Activated T-cell treated with anti-CD3 and anti-CD28 coated beads, Interleukin-2, amount 50 U/mL, for 72 hours (primary cell): ENCODE data around the gene DNAH9. TPM values are rescaled to one million over a fixed set of nuclear protein-coding genes. Genes with fewer than 3 reads are reported as not detected.

Source experiments
- ATAC-seq, 2 donors: fragments of 150-1000 bp; cut with Tn5 transposase; replicated peaks in 1 of 2; 2 replicates each; pipeline ENCODE4 v1.10.0; 2021; ENCODE audit warnings: moderate library complexity in 2 of 2, mild to moderate bottlenecking in 1 of 2
- DNase-seq, 2 donors: peaks; one replicate each; pipeline ENCODE4 v3.0.0; 2021 to 2022; ENCODE audit warnings: mixed read lengths in 1 of 2
- H3K27ac Mint-ChIP-seq: one replicate; pipeline ENCODE4 v1.8.0; 2022; ENCODE audit warnings: mild to moderate bottlenecking, moderate library complexity, mixed read lengths
- H3K27me3 Mint-ChIP-seq: one replicate; pipeline ENCODE4 v1.8.0; 2022; ENCODE audit warnings: low read depth, mixed read lengths
- H3K36me3 Mint-ChIP-seq, 2 donors: one replicate each; pipeline ENCODE4 v1.8.0; 2022; ENCODE audit warnings: mixed read lengths in 2 of 2, mild to moderate bottlenecking in 1 of 2; ENCODE audit not compliant: insufficient read depth in 2 of 2
- H3K4me1 Mint-ChIP-seq: one replicate; pipeline ENCODE4 v1.8.0; 2022; ENCODE audit warnings: low read depth, mixed read lengths
- H3K4me3 Mint-ChIP-seq, 2 donors: one replicate each; pipeline ENCODE4 v1.8.0; 2022; ENCODE audit warnings: mild to moderate bottlenecking in 2 of 2, mixed read lengths in 2 of 2, moderate library complexity in 2 of 2
- H3K9me3 Mint-ChIP-seq, 2 donors: one replicate each; pipeline ENCODE4 v1.8.0; 2022; ENCODE audit warnings: mixed read lengths in 2 of 2
- total RNA-seq, 2 donors: library from RNA; stranded (reverse); gene quantifications; one replicate each; pipeline ENCODE4 v1.2.3, GENCODE V29; 2022

Gene DNAH9
- total RNA-seq, 2 donors from 2014 or later: not detected

DNA sequence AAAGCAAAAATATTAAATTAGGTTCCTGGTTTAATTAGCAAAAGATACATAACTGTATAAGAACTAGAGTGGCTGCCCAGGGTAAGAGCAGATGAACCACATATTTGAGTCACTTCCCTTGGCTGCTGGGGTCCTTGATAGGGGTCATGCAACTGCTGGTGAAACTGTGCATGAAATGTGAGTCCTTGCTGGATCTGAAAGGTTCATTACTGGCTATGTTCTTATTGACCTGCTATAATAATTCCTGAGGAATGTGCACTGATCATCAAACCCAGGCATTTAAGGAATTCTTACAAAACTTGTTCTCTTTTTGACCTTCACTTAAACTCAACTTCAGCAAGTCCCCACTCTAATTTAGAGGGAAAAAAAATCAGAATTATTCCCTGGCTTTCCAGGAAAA is 215.6 kb downstream of the DNAH9 start:
- no peaks in the 10 kb centered on the region for H3K27me3 Mint-ChIP-seq
- no peaks in the 10 kb centered on the region for H3K4me1 Mint-ChIP-seq
- H3K4me3 Mint-ChIP-seq: no peak overlapping the region
- peaks cover 0 to 6% of the 10 kb centered on the region in 2 donors for H3K9me3 Mint-ChIP-seq
- H3K27ac Mint-ChIP-seq: no peak overlapping the region
- DNase-seq: no peak
- no peaks in the 10 kb centered on the region for H3K36me3 Mint-ChIP-seq
- ATAC-seq: no peak

GRCh38 chr17:11814655-11815262 is 216.5 kb downstream of the DNAH9 start:
- ATAC-seq: no peak
- Mint-ChIP-seq H3K36me3 (no peaks in the 10 kb centered on the region), H3K4me3 (no peak overlapping the region)

DNA sequence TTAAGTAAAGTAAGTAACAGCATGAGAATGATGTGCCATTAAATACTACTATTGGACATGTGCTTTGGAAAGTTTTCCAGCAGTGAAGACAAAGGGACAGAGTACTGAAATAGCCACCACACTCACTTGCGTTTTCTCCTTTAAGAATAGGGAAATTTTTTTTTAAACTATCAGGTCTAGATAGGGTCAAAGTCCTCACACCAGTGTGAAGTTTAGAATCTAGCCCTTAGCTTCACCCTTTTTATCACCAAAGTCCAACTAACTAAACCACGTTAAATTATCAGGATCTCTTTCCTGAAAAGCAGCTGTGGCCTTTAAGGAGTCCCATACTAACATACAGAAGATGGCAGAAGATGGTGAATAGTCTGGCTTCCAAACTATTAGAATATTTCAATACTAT is 218.1 kb downstream of the DNAH9 start:
- Mint-ChIP-seq H3K4me1 (no peaks in the 10 kb centered on the region), H3K27ac (no peak overlapping the region), H3K36me3 (no peaks in the 10 kb centered on the region), H3K4me3 (no peak overlapping the region), H3K9me3 (peaks cover 0 to 4% of the 10 kb centered on the region in 2 donors), H3K27me3 (no peaks in the 10 kb centered on the region)
- ATAC-seq (no peak), DNase-seq (no peak)

More at GRCh38 chr17:11814655-11815262, 216.5 kb downstream of the DNAH9 start:
- no peak overlapping the region for H3K27ac Mint-ChIP-seq
- no peaks in the 10 kb centered on the region for H3K27me3 Mint-ChIP-seq
- H3K4me1 Mint-ChIP-seq: no peaks in the 10 kb centered on the region
- no peak for DNase-seq
- H3K9me3 Mint-ChIP-seq: peaks cover 0 to 7% of the 10 kb centered on the region in 2 donors

- H3K4me1 Mint-ChIP-seq: no peaks in the 10 kb centered on the region
- H3K27ac Mint-ChIP-seq: no peak overlapping the region
- ATAC-seq: no peak
- no peak overlapping the region for H3K4me3 Mint-ChIP-seq
- no peaks in the 10 kb centered on the region for H3K27me3 Mint-ChIP-seq
- H3K9me3 Mint-ChIP-seq: peaks cover 3 to 13% of the 10 kb centered on the region in 2 donors
- DNase-seq: no peak
- peaks cover 0 to 1% of the 10 kb centered on the region in 2 donors for H3K36me3 Mint-ChIP-seq
These were observed 225.6 kb downstream of the DNAH9 start for GRCh38 chr17:11823862-11824261.

GRCh38 chr17:11825572-11826209 is 227.4 kb downstream of the DNAH9 start:
- Mint-ChIP-seq H3K36me3 (peaks cover 0 to 1% of the 10 kb centered on the region in 2 donors), H3K27ac (no peak overlapping the region), H3K4me1 (no peaks in the 10 kb centered on the region), H3K4me3 (no peak overlapping the region), H3K9me3 (peaks cover 3 to 16% of the 10 kb centered on the region in 2 donors), H3K27me3 (no peaks in the 10 kb centered on the region)
- DNase-seq (no peak), ATAC-seq (no peak)

- Mint-ChIP-seq H3K9me3 (peaks cover 3 to 12% of the 10 kb centered on the region in 2 donors), H3K27ac (no peak overlapping the region), H3K4me3 (no peak overlapping the region), H3K4me1 (no peaks in the 10 kb centered on the region), H3K36me3 (peaks cover 0 to 1% of the 10 kb centered on the region in 2 donors), H3K27me3 (no peaks in the 10 kb centered on the region)
- ATAC-seq (no peak), DNase-seq (no peak)
These were observed 234.3 kb downstream of the DNAH9 start for GRCh38 chr17:11832401-11833137.

GRCh38 chr17:11836508-11836907 is 238.2 kb downstream of the DNAH9 start:
- DNase-seq (no peak), ATAC-seq (no peak)
- H3K9me3 Mint-ChIP-seq: peaks cover 0 to 5% of the 10 kb centered on the region in 2 donors
- no peaks in the 10 kb centered on the region for H3K4me1 Mint-ChIP-seq
- H3K4me3 Mint-ChIP-seq: no peak overlapping the region
- H3K27ac Mint-ChIP-seq: no peak overlapping the region
- no peaks in the 10 kb centered on the region for H3K36me3 Mint-ChIP-seq
- H3K27me3 Mint-ChIP-seq: no peaks in the 10 kb centered on the region

- ATAC-seq (no peak), DNase-seq (no peak)
- Mint-ChIP-seq H3K36me3 (no peaks in the 10 kb centered on the region), H3K4me3 (no peak overlapping the region), H3K27me3 (no peaks in the 10 kb centered on the region), H3K4me1 (no peaks in the 10 kb centered on the region), H3K9me3 (peaks cover 0 to 5% of the 10 kb centered on the region in 2 donors), H3K27ac (no peak overlapping the region)
These were observed 241.8 kb downstream of the DNAH9 start for GRCh38 chr17:11840052-11840451.

- no peaks in the 10 kb centered on the region for H3K27me3 Mint-ChIP-seq
- ATAC-seq: no peak
- H3K9me3 Mint-ChIP-seq: peaks cover 0 to 5% of the 10 kb centered on the region in 2 donors
- no peaks in the 10 kb centered on the region for H3K4me1 Mint-ChIP-seq
- H3K4me3 Mint-ChIP-seq: no peak overlapping the region
- no peaks in the 10 kb centered on the region for H3K36me3 Mint-ChIP-seq
- DNase-seq: no peak
- no peak overlapping the region for H3K27ac Mint-ChIP-seq
These were observed 242.6 kb downstream of the DNAH9 start for GRCh38 chr17:11840831-11841230.

- Mint-ChIP-seq H3K27me3 (peaks cover 14% of the 10 kb centered on the region), H3K36me3 (peaks cover 5% of the 10 kb centered on the region in 2 donors), H3K9me3 (peaks cover 8 to 18% of the 10 kb centered on the region in 2 donors), H3K27ac (no peak overlapping the region), H3K4me3 (no peak overlapping the region), H3K4me1 (no peaks in the 10 kb centered on the region)
- DNase-seq (no peak), ATAC-seq (no peak)
These were observed 250.1 kb downstream of the DNAH9 start for GRCh38 chr17:11848330-11848729.

GRCh38 chr17:11852231-11852630 is 254.0 kb downstream of the DNAH9 start:
- DNase-seq: no peak
- Mint-ChIP-seq H3K4me1 (no peaks in the 10 kb centered on the region), H3K36me3 (peaks cover 3 to 5% of the 10 kb centered on the region in 2 donors), H3K4me3 (no peak overlapping the region), H3K9me3 (peaks cover 8 to 16% of the 10 kb centered on the region in 2 donors), H3K27me3 (peaks cover 14% of the 10 kb centered on the region), H3K27ac (no peak overlapping the region)
- ATAC-seq: no peak

DNA sequence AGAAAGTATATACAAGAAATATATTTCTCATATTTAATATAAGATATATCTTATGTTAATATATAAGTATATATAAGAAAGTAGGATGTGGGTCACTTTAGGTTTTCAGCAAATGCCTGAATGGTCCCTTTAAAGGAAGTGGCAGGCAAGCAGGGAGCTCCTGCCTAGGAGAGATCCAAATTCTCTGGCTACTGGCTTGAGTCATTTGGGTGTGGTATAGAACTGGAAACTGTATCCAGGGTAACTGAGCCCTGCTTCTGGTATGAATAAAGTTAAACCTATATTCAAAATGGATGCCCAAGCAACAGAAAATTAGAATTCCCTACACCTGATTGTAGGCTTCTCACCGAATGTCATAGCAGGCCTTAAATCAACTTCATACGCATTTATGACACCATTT is 254.6 kb downstream of the DNAH9 start:
- H3K27me3 Mint-ChIP-seq: peaks cover 14% of the 10 kb centered on the region
- H3K9me3 Mint-ChIP-seq: peaks cover 8 to 18% of the 10 kb centered on the region in 2 donors
- no peak for DNase-seq
- peaks cover 3 to 5% of the 10 kb centered on the region in 2 donors for H3K36me3 Mint-ChIP-seq
- ATAC-seq: no peak
- no peaks in the 10 kb centered on the region for H3K4me1 Mint-ChIP-seq
- H3K4me3 Mint-ChIP-seq: no peak overlapping the region
- no peak overlapping the region for H3K27ac Mint-ChIP-seq
